Thyroid gland (tissue), 4 donors: Measurements from ENCODE around the gene AFF3.

Source experiments
- POLR2A ChIP-seq, 2 donors: fragments of 450-650 bp; IDR thresholded peaks; one replicate each; pipeline ENCODE4 v1.6.1; 2017; ENCODE audit warnings: antibody characterized with exemption in 2 of 2, mild to moderate bottlenecking in 2 of 2, moderate library complexity in 1 of 2
- TF ChIP-seq, protein P1 (sequence below), 6 experiments: fragments of 200-600 bp in 3 of 6; fragments of 450-650 bp in 3 of 6; sonication (generic) in 3 of 6; IDR thresholded peaks; one replicate each; pipeline ENCODE4 v1.5.1; 2016 to 2019; ENCODE audit warnings: antibody characterized with exemption in 6 of 6, mild to moderate bottlenecking in 2 of 6, inconsistent platforms in 1 of 6, moderate library complexity in 1 of 6

DNA sequence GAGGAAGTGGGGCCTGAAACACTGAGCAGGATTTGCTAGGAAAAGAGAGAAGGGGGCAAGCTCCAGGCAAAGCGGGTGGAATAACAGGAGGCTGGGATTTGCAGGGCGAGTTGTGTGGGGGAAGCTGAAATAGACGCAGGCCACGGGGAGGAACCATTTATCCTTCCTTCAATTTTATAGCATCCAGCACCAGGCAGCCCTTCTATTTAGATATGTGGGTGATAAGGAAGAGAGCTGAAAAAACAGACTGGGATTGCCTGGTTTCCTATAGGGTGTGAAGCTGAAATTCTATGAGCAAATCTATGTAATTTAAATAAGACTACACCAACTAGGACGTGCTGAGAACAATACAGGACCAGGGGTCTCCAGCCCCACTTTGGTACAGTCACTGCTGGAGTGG lies 520.6 kb downstream of the AFF3 start:
- TF ChIP-seq, protein P1, sequence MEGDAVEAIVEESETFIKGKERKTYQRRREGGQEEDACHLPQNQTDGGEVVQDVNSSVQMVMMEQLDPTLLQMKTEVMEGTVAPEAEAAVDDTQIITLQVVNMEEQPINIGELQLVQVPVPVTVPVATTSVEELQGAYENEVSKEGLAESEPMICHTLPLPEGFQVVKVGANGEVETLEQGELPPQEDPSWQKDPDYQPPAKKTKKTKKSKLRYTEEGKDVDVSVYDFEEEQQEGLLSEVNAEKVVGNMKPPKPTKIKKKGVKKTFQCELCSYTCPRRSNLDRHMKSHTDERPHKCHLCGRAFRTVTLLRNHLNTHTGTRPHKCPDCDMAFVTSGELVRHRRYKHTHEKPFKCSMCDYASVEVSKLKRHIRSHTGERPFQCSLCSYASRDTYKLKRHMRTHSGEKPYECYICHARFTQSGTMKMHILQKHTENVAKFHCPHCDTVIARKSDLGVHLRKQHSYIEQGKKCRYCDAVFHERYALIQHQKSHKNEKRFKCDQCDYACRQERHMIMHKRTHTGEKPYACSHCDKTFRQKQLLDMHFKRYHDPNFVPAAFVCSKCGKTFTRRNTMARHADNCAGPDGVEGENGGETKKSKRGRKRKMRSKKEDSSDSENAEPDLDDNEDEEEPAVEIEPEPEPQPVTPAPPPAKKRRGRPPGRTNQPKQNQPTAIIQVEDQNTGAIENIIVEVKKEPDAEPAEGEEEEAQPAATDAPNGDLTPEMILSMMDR (IDR thresholded peaks at IDR 0.05): no peak
- TF ChIP-seq POLR2A (IDR thresholded peaks at IDR 0.05): no peak
